Keratinocyte (primary cell): ENCODE data around the gene POLDIP2. TPM values are rescaled to one million over a fixed set of nuclear protein-coding genes. Genes with fewer than 3 reads are reported as not detected.

Experiments used
- DNase-seq: peaks from one replicate; pipeline ENCODE4 v3.0.0-alpha.2; 2011; ENCODE audit warnings: low read depth, missing footprints, low spot score
- FAIRE-seq: peaks from 2 replicates; lab custom pipeline; 2011; peaks lifted over from hg19 to GRCh38; lab: Jason Lieb, UNC
- H2AFZ ChIP-seq: 2 replicates; pipeline ENCODE4 v1.6.0; 2012; ENCODE audit warnings: low read length, control low read depth, inconsistent platforms; ENCODE audit not compliant: control insufficient read depth
- H3K27ac ChIP-seq: 2 replicates; pipeline ENCODE4 v1.5.1; 2011; ENCODE audit warnings: low read length; ENCODE audit not compliant: control insufficient read depth, insufficient read depth
- H3K27me3 ChIP-seq: 3 replicates; pipeline ENCODE4 v1.6.0; 2011; ENCODE audit warnings: low read length; ENCODE audit not compliant: control insufficient read depth, insufficient read depth; ENCODE audit errors: extremely low read depth
- H3K36me3 ChIP-seq, 2 experiments: 2 replicates in 1 of 2; 3 replicates in 1 of 2; pipeline ENCODE4 v1.5.1; 2011; ENCODE audit warnings: low read length in 2 of 2, mild to moderate bottlenecking in 1 of 2; ENCODE audit not compliant: control insufficient read depth in 2 of 2, insufficient read depth in 2 of 2; ENCODE audit errors: extremely low read depth in 1 of 2
- H3K4me1 ChIP-seq: 3 replicates; pipeline ENCODE4 v1.5.1; 2011; ENCODE audit warnings: low read length; ENCODE audit not compliant: control insufficient read depth, insufficient read depth; ENCODE audit errors: extremely low read depth
- H3K4me2 ChIP-seq: 3 replicates; pipeline ENCODE4 v1.6.0; 2011; ENCODE audit warnings: low read depth, low read length; ENCODE audit not compliant: control insufficient read depth, insufficient read depth; ENCODE audit errors: extremely low read depth
- H3K4me3 ChIP-seq, 3 experiments: fragments of 200-600 bp in 1 of 3; sonication (generic) in 1 of 3; 2 replicates in 2 of 3; 3 replicates in 1 of 3; pipeline ENCODE4 v1.5.1; 2011 to 2016; ENCODE audit warnings: low read length in 3 of 3, mild to moderate bottlenecking in 3 of 3, control low read depth in 2 of 3, inconsistent platforms in 1 of 3, low read depth in 1 of 3, mixed read lengths in 1 of 3, mixed run types in 1 of 3, moderate library complexity in 1 of 3; ENCODE audit not compliant: control insufficient read depth in 2 of 3, insufficient read depth in 2 of 3; ENCODE audit errors: extremely low read depth in 1 of 3
- H3K79me2 ChIP-seq: 2 replicates; pipeline ENCODE4 v1.6.0; 2012; ENCODE audit warnings: low read length; ENCODE audit not compliant: control insufficient read depth, insufficient read depth
- H3K9ac ChIP-seq: 3 replicates; pipeline ENCODE4 v1.6.0; 2011; ENCODE audit warnings: low read length; ENCODE audit not compliant: control insufficient read depth, insufficient read depth; ENCODE audit errors: extremely low read depth
- H3K9me1 ChIP-seq: 3 replicates; pipeline ENCODE4 v1.6.0; 2011; ENCODE audit warnings: low read length; ENCODE audit not compliant: control insufficient read depth, insufficient read depth; ENCODE audit errors: extremely low read depth
- H3K9me3 ChIP-seq: 2 replicates; pipeline ENCODE4 v1.5.1; 2012; ENCODE audit warnings: low read depth, low read length; ENCODE audit not compliant: control insufficient read depth
- H4K20me1 ChIP-seq: 3 replicates; pipeline ENCODE4 v1.6.0; 2011; ENCODE audit warnings: low read length; ENCODE audit not compliant: control insufficient read depth, insufficient read depth; ENCODE audit errors: extremely low read depth
- EZH2 ChIP-seq: IDR thresholded peaks from one replicate; pipeline ENCODE4 v1.6.1; 2012; ENCODE audit warnings: inconsistent platforms, mild to moderate bottlenecking, low read length, moderate library complexity
- dilution Hi-C: fragments of 300-500 bp; cut with MboI; formaldehyde crosslinking; loops from one replicate; pipeline ENCODE4 v1.7.0; 2020; ENCODE audit warnings: low sequenced_read_pairs; ENCODE audit not compliant: extremely low pct_ligation_motif_present
- polyA plus RNA-seq, 5 experiments: library from polyadenylated mRNA; depleted of rRNA in 3 of 5; stranded (reverse) in 3 of 5; stranded (forward) in 1 of 5; unstranded in 1 of 5; fragments of >200 nt; gene quantifications; 1 replicate in 1 of 5; 2 replicates in 3 of 5; 3 replicates in 1 of 5; pipeline versions ENCODE4 v1.2.1 to v1.2.3, GENCODE V29; 2011 to 2012; ENCODE audit warnings: missing spikeins in 2 of 5, low read depth in 1 of 5, low replicate concordance in 1 of 5
- TF ChIP-seq, protein P1 (sequence below), 3 experiments: IDR thresholded peaks in 1 of 3; conservative IDR thresholded peaks in 1 of 3; optimal IDR thresholded peaks in 1 of 3; 2 replicates in 2 of 3; 3 replicates in 1 of 3; pipeline versions ENCODE3 to v1.5.1; 2011; ENCODE audit warnings: low read length in 3 of 3, mild to moderate bottlenecking in 3 of 3, moderate library complexity in 2 of 3, control low read depth in 1 of 3, inconsistent platforms in 1 of 3; ENCODE audit not compliant: insufficient read depth in 2 of 3; ENCODE audit errors: extremely low read depth in 1 of 3

POLDIP2 gene
- polyA plus RNA-seq, 1 donor (not counting 4 experiments of a cell fraction or from before 2014, with no cell fraction given): 90.2 TPM

- DNase-seq: no peak
These were observed 47.1 kb upstream of the POLDIP2 start for GRCh38 chr17:28404461-28404811.

GRCh38 chr17:28404007-28404406, 46.7 kb upstream of the POLDIP2 start:
- H3K4me1 ChIP-seq: peaks cover 36% of the 10 kb centered on the region
- H3K4me3 ChIP-seq: no peak overlapping the region

More at GRCh38 chr17:28404461-28404811, 47.1 kb upstream of the POLDIP2 start:
- no peaks in the 10 kb centered on the region for H3K79me2 ChIP-seq
- dilution Hi-C loops: no loop called here
- H3K9me1 ChIP-seq: no peaks in the 10 kb centered on the region
- no peak for TF ChIP-seq EZH2
- TF ChIP-seq, protein P1, sequence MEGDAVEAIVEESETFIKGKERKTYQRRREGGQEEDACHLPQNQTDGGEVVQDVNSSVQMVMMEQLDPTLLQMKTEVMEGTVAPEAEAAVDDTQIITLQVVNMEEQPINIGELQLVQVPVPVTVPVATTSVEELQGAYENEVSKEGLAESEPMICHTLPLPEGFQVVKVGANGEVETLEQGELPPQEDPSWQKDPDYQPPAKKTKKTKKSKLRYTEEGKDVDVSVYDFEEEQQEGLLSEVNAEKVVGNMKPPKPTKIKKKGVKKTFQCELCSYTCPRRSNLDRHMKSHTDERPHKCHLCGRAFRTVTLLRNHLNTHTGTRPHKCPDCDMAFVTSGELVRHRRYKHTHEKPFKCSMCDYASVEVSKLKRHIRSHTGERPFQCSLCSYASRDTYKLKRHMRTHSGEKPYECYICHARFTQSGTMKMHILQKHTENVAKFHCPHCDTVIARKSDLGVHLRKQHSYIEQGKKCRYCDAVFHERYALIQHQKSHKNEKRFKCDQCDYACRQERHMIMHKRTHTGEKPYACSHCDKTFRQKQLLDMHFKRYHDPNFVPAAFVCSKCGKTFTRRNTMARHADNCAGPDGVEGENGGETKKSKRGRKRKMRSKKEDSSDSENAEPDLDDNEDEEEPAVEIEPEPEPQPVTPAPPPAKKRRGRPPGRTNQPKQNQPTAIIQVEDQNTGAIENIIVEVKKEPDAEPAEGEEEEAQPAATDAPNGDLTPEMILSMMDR (optimal IDR thresholded peaks at IDR 0.05 in 1 of 3, IDR thresholded peaks at IDR 0.05 in 1 of 3, conservative IDR thresholded peaks at IDR 0.05 in 1 of 3; ENCODE audit: extremely low read depth in 1 of 3, insufficient read depth in 2 of 3, low read length in 3 of 3): no peak
- no peaks in the 10 kb centered on the region for H3K9me3 ChIP-seq
- H3K4me1 ChIP-seq: peaks cover 36% of the 10 kb centered on the region
- H3K36me3 ChIP-seq: no peaks in the 10 kb centered on the region
- H3K4me3 ChIP-seq: no peak overlapping the region
- no peak overlapping the region for H3K9ac ChIP-seq
- no peak for FAIRE-seq
- H4K20me1 ChIP-seq: no peaks in the 10 kb centered on the region
- no peaks in the 10 kb centered on the region for H3K27me3 ChIP-seq
- H2AFZ ChIP-seq: no peak overlapping the region
- no peak overlapping the region for H3K27ac ChIP-seq
- H3K4me2 ChIP-seq: no peak overlapping the region

More at GRCh38 chr17:28404007-28404406, 46.7 kb upstream of the POLDIP2 start:
- dilution Hi-C loops: no loop called here
- Histone ChIP-seq H4K20me1 (no peaks in the 10 kb centered on the region), H2AFZ (no peak overlapping the region), H3K27ac (no peak overlapping the region), H3K27me3 (no peaks in the 10 kb centered on the region), H3K9me1 (no peaks in the 10 kb centered on the region), H3K4me2 (no peak overlapping the region), H3K36me3 (no peaks in the 10 kb centered on the region), H3K9ac (no peak overlapping the region), H3K79me2 (no peaks in the 10 kb centered on the region), H3K9me3 (no peaks in the 10 kb centered on the region)
- no peak for FAIRE-seq
- DNase-seq: no peak
- TF ChIP-seq, protein P1 (optimal IDR thresholded peaks at IDR 0.05 in 1 of 3, IDR thresholded peaks at IDR 0.05 in 1 of 3, conservative IDR thresholded peaks at IDR 0.05 in 1 of 3; ENCODE audit: extremely low read depth in 1 of 3, insufficient read depth in 2 of 3, low read length in 3 of 3): no peak
- no peak for TF ChIP-seq EZH2
